Smooth muscle cell (in vitro differentiated cells): ENCODE data around the gene UBL4B. TPM values are rescaled to one million over a fixed set of nuclear protein-coding genes. Genes with fewer than 3 reads are reported as not detected.
A peak's percentile ranks its signal among the peaks of the same experiment; 100 is the strongest.

Source experiments
- DNase-seq: peaks from one replicate; lab custom pipeline; 2025; ENCODE audit not compliant: unreplicated experiment; lab: John Stamatoyannopoulos, UW
- H2AFZ ChIP-seq: fragments of 200-600 bp; sonication (generic); 2 replicates; pipeline ENCODE4 v1.6.0; 2016; ENCODE audit warnings: antibody characterized with exemption, low read depth, mild to moderate bottlenecking
- H3F3A ChIP-seq: fragments of 200-600 bp; sonication (generic); 2 replicates; pipeline ENCODE4 v1.6.0; 2017; ENCODE audit warnings: antibody characterized with exemption, low read depth
- H3K27ac ChIP-seq: fragments of 200-600 bp; sonication (generic); 2 replicates; pipeline ENCODE4 v1.5.1; 2016; ENCODE audit warnings: low read depth, mild to moderate bottlenecking
- H3K27me3 ChIP-seq: fragments of 200-600 bp; sonication (generic); 2 replicates; pipeline ENCODE4 v1.6.1; 2016; ENCODE audit warnings: low read depth, mild to moderate bottlenecking
- H3K36me3 ChIP-seq: fragments of 200-600 bp; sonication (generic); 2 replicates; pipeline ENCODE4 v1.5.1; 2016; ENCODE audit warnings: low read depth
- H3K4me1 ChIP-seq: fragments of 200-600 bp; sonication (generic); 2 replicates; pipeline ENCODE4 v1.5.1; 2016; ENCODE audit warnings: low read depth
- H3K4me2 ChIP-seq: fragments of 200-600 bp; sonication (generic); 2 replicates; pipeline ENCODE4 v1.6.0; 2016; ENCODE audit warnings: mild to moderate bottlenecking
- H3K4me3 ChIP-seq: fragments of 200-600 bp; sonication (generic); 2 replicates; pipeline ENCODE4 v1.5.1; 2016; ENCODE audit warnings: mild to moderate bottlenecking
- H3K79me2 ChIP-seq: fragments of 200-600 bp; sonication (generic); 2 replicates; pipeline ENCODE4 v1.6.0; 2016; ENCODE audit warnings: low read depth, mild to moderate bottlenecking
- H3K9ac ChIP-seq: fragments of 200-600 bp; sonication (generic); 2 replicates; pipeline ENCODE4 v1.6.0; 2016; ENCODE audit warnings: low read depth
- H3K9me3 ChIP-seq: fragments of 200-600 bp; sonication (generic); replicated peaks from 2 replicates; pipeline ENCODE4 v1.5.1; 2016; ENCODE audit warnings: low read depth
- H4K20me1 ChIP-seq: fragments of 200-600 bp; sonication (generic); 2 replicates; pipeline ENCODE4 v1.6.0; 2016; ENCODE audit warnings: low read depth
- WGBS: methylation state at CpG from one replicate; pipeline ENCODE4 v1.1.7; 2016; ENCODE audit warnings: low lambda C conversion rate; 5-methylcytosine and 5-hydroxymethylcytosine counted together
- polyA plus RNA-seq: library from polyadenylated mRNA; unstranded; fragments of >200 nt; fragmentation: Nextera tagmentation; extraction: Ambion mirVana; gene quantifications from 2 replicates; pipeline ENCODE4 v1.2.1, GENCODE V29; 2016
- total RNA-seq: library from RNA; depleted of rRNA; stranded (reverse); fragments of >200 nt; gene quantifications from 2 replicates; pipeline ENCODE4 v1.2.3, GENCODE V29; 2014
- TF ChIP-seq, protein P1 (sequence below): fragments of 200-600 bp; sonication (generic); IDR thresholded peaks from 2 replicates; pipeline ENCODE4 v1.5.1; 2017; ENCODE audit warnings: borderline replicate concordance, mild to moderate bottlenecking, antibody characterized with exemption; ENCODE audit not compliant: insufficient read depth, poor library complexity, severe bottlenecking

The UBL4B gene
- total and polyA plus RNA-seq, 2 experiments from 2014 or later: not detected

GRCh38 chr1:110148961-110149360 lies 36.7 kb downstream of the UBL4B start:
- 55% methylated on average over 4 of the region's 4 CpGs for WGBS
- Histone ChIP-seq H3K27me3 (peaks cover 90% of the 10 kb centered on the region), H3K9me3 (no peaks in the 10 kb centered on the region), H3K36me3 (no peaks in the 10 kb centered on the region), H2AFZ (no peak overlapping the region), H3K27ac (no peak overlapping the region), H3K4me1 (peaks cover 12% of the 10 kb centered on the region), H3K9ac (no peak overlapping the region), H4K20me1 (peaks cover 8% of the 10 kb centered on the region), H3F3A (no peaks in the 10 kb centered on the region), H3K4me2 (no peak overlapping the region), H3K79me2 (no peaks in the 10 kb centered on the region), H3K4me3 (no peak overlapping the region)
- TF ChIP-seq, protein P1, sequence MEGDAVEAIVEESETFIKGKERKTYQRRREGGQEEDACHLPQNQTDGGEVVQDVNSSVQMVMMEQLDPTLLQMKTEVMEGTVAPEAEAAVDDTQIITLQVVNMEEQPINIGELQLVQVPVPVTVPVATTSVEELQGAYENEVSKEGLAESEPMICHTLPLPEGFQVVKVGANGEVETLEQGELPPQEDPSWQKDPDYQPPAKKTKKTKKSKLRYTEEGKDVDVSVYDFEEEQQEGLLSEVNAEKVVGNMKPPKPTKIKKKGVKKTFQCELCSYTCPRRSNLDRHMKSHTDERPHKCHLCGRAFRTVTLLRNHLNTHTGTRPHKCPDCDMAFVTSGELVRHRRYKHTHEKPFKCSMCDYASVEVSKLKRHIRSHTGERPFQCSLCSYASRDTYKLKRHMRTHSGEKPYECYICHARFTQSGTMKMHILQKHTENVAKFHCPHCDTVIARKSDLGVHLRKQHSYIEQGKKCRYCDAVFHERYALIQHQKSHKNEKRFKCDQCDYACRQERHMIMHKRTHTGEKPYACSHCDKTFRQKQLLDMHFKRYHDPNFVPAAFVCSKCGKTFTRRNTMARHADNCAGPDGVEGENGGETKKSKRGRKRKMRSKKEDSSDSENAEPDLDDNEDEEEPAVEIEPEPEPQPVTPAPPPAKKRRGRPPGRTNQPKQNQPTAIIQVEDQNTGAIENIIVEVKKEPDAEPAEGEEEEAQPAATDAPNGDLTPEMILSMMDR: peak; percentile 17
- DNase-seq: no peak

GRCh38 chr1:110150330-110151174 lies 38.3 kb downstream of the UBL4B start, which contains the start of gene SLC6A17:
SLC6A17 (plus strand) TSS chr1:110150494; CDS start chr1:110166930, 16,436 bp downstream.
- Histone ChIP-seq H3K27ac (no peak within 1 kb of the TSS), H3K9ac (no peak within 1 kb of the TSS), H3K9me3 (no peaks in the 10 kb centered on the region), H3K4me1 (peaks cover 12% of the 10 kb centered on the region), H3F3A (no peaks in the 10 kb centered on the region), H3K79me2 (no peaks in the 10 kb centered on the region), H3K36me3 (no peaks in the 10 kb centered on the region), H3K4me3 (peak within 1 kb of the TSS; percentile 56), H3K27me3 (peaks cover 87% of the 10 kb centered on the region), H3K4me2 (peak within 1 kb of the TSS; percentile 96), H2AFZ (peak within 1 kb of the TSS; percentile 72), H4K20me1 (peaks cover 8% of the 10 kb centered on the region)
- peak; percentile 20 for DNase-seq
- WGBS: 2% methylated on average over 66 of the region's 104 CpGs
- TF ChIP-seq, protein P1: peak; percentile 15

- Histone ChIP-seq H3K9me3 (no peaks in the 10 kb centered on the region), H3K4me2 (peak overlapping the region; percentile 96), H3K79me2 (no peaks in the 10 kb centered on the region), H3K4me3 (peak overlapping the region; percentile 56), H3K36me3 (no peaks in the 10 kb centered on the region), H4K20me1 (peaks cover 8% of the 10 kb centered on the region), H3K27ac (no peak overlapping the region), H3K9ac (no peak overlapping the region), H3F3A (no peaks in the 10 kb centered on the region), H2AFZ (peak overlapping the region; percentile 72), H3K27me3 (peaks cover 80% of the 10 kb centered on the region), H3K4me1 (peaks cover 12% of the 10 kb centered on the region)
- TF ChIP-seq, protein P1: no peak
- 21% methylated on average over 35 of the region's 37 CpGs for WGBS
- DNase-seq: no peak
These were observed 39.0 kb downstream of the UBL4B start for GRCh38 chr1:110151175-110151669.
